ENCODE results near the gene AK9.
"Not testable (repeated sequence)": the region's sequence is repeated elsewhere in the genome, so short reads cannot be mapped to it uniquely, and the experiment has no call there.

DNA sequence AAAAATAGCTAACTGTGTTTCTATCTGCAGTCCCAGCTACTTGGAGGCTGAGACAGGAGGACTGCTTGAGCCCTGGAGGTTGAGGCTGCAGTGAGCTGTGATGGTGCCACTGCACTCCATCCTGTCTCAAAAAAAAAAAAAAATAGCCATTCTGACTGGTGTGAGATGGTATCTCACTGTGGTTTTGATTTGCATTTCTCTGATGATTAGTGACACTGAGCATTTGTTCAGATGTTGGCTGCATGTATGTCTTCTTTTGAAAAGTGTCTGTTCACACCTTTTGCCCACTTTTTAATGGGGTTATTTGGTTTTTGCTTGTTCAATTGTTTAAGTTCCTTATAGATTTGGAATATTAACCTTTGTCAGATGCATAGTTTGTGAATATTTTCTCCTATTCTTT is 171.4 kb downstream of the AK9 start:
- TF ChIP-seq, protein P1, sequence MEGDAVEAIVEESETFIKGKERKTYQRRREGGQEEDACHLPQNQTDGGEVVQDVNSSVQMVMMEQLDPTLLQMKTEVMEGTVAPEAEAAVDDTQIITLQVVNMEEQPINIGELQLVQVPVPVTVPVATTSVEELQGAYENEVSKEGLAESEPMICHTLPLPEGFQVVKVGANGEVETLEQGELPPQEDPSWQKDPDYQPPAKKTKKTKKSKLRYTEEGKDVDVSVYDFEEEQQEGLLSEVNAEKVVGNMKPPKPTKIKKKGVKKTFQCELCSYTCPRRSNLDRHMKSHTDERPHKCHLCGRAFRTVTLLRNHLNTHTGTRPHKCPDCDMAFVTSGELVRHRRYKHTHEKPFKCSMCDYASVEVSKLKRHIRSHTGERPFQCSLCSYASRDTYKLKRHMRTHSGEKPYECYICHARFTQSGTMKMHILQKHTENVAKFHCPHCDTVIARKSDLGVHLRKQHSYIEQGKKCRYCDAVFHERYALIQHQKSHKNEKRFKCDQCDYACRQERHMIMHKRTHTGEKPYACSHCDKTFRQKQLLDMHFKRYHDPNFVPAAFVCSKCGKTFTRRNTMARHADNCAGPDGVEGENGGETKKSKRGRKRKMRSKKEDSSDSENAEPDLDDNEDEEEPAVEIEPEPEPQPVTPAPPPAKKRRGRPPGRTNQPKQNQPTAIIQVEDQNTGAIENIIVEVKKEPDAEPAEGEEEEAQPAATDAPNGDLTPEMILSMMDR (IDR thresholded peaks at IDR 0.05) = not testable (repeated sequence)
- TF ChIP-seq POLR2A (IDR thresholded peaks at IDR 0.05) = not testable (repeated sequence)
